ENCODE data around the gene DSE. TPM values are rescaled to one million over a fixed set of nuclear protein-coding genes. Genes with fewer than 3 reads are reported as not detected.

Gene DSE
- total RNA-seq, 1 experiment from 2014 or later = 38.5 TPM

GRCh38 chr6:116485559-116486184 lies 114.9 kb downstream of the DSE start:
- Histone ChIP-seq H3K9ac (ENCODE audit: low read length) (no peak overlapping the region), H3K27ac (ENCODE audit: low read depth, low read length) (no peak overlapping the region), H3K4me2 (ENCODE audit: low read length) (no peak overlapping the region), H3K36me3 (ENCODE audit: control insufficient read depth in 1 of 2, insufficient read depth in 2 of 2, low read length in 2 of 2) (no peaks in the 10 kb centered on the region), H3K9me2 (ENCODE audit: insufficient read depth) (no peaks in the 10 kb centered on the region), H4K20me1 (ENCODE audit: insufficient read depth) (no peaks in the 10 kb centered on the region), H3K27me3 (ENCODE audit: insufficient read depth, low read length) (no peaks in the 10 kb centered on the region), H2AFZ (ENCODE audit: low read depth, low read length, poor library complexity, severe bottlenecking) (no peak overlapping the region), H3K4me3 (replicated peaks in 1 of 2; ENCODE audit: low read depth in 1 of 2, low read length in 2 of 2) (no peak overlapping the region), H3K9me3 (ENCODE audit: control insufficient read depth in 1 of 2, insufficient read depth in 1 of 2, low read depth in 1 of 2, low read length in 2 of 2) (no peaks in the 10 kb centered on the region), H3K4me1 (ENCODE audit: control insufficient read depth in 1 of 2, insufficient read depth in 2 of 2, low read length in 2 of 2) (no peaks in the 10 kb centered on the region), H3K79me2 (ENCODE audit: insufficient read depth, low read length) (no peaks in the 10 kb centered on the region)
- intact Hi-C loops (cut with micrococcal nuclease) = no loop called here
- ChIA-PET CTCF (no interaction called here), RAD21 (ENCODE audit: low non-redundant PET in 1 of 2, low total read pairs in 2 of 2, uncharacterized antibody in 2 of 2, unreplicated experiment in 2 of 2) (no interaction called here), POLR2A (no interaction called here)
- DNase-seq (ENCODE audit: low read depth, low spot score) (no peak), ATAC-seq (no peak)
- TF ChIP-seq, protein P1, sequence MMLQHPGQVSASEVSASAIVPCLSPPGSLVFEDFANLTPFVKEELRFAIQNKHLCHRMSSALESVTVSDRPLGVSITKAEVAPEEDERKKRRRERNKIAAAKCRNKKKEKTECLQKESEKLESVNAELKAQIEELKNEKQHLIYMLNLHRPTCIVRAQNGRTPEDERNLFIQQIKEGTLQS (IDR thresholded peaks at IDR 0.05) = no peak
- TF ChIP-seq, protein P2, sequence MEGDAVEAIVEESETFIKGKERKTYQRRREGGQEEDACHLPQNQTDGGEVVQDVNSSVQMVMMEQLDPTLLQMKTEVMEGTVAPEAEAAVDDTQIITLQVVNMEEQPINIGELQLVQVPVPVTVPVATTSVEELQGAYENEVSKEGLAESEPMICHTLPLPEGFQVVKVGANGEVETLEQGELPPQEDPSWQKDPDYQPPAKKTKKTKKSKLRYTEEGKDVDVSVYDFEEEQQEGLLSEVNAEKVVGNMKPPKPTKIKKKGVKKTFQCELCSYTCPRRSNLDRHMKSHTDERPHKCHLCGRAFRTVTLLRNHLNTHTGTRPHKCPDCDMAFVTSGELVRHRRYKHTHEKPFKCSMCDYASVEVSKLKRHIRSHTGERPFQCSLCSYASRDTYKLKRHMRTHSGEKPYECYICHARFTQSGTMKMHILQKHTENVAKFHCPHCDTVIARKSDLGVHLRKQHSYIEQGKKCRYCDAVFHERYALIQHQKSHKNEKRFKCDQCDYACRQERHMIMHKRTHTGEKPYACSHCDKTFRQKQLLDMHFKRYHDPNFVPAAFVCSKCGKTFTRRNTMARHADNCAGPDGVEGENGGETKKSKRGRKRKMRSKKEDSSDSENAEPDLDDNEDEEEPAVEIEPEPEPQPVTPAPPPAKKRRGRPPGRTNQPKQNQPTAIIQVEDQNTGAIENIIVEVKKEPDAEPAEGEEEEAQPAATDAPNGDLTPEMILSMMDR (IDR thresholded peaks at IDR 0.05 in 2 of 3, conservative IDR thresholded peaks at IDR 0.05 in 1 of 3; ENCODE audit: borderline replicate concordance in 1 of 3, insufficient read depth in 1 of 3, low read depth in 2 of 3, low read length in 2 of 3) = no peak
- TF ChIP-seq, protein P3, sequence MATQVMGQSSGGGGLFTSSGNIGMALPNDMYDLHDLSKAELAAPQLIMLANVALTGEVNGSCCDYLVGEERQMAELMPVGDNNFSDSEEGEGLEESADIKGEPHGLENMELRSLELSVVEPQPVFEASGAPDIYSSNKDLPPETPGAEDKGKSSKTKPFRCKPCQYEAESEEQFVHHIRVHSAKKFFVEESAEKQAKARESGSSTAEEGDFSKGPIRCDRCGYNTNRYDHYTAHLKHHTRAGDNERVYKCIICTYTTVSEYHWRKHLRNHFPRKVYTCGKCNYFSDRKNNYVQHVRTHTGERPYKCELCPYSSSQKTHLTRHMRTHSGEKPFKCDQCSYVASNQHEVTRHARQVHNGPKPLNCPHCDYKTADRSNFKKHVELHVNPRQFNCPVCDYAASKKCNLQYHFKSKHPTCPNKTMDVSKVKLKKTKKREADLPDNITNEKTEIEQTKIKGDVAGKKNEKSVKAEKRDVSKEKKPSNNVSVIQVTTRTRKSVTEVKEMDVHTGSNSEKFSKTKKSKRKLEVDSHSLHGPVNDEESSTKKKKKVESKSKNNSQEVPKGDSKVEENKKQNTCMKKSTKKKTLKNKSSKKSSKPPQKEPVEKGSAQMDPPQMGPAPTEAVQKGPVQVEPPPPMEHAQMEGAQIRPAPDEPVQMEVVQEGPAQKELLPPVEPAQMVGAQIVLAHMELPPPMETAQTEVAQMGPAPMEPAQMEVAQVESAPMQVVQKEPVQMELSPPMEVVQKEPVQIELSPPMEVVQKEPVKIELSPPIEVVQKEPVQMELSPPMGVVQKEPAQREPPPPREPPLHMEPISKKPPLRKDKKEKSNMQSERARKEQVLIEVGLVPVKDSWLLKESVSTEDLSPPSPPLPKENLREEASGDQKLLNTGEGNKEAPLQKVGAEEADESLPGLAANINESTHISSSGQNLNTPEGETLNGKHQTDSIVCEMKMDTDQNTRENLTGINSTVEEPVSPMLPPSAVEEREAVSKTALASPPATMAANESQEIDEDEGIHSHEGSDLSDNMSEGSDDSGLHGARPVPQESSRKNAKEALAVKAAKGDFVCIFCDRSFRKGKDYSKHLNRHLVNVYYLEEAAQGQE (IDR thresholded peaks at IDR 0.05; ENCODE audit: low read depth) = no peak
- no peak for TF ChIP-seq POLR2AphosphoS5 (IDR thresholded peaks at IDR 0.05; ENCODE audit: low read depth, low read length)
- no peak for TF ChIP-seq EGR1 (IDR thresholded peaks at IDR 0.05; ENCODE audit: low read depth)
- no peak for TF ChIP-seq SRF (IDR thresholded peaks at IDR 0.05; ENCODE audit: low read depth)
- TF ChIP-seq YY1 (IDR thresholded peaks at IDR 0.05; ENCODE audit: extremely low read depth, insufficient replicate concordance, low read depth, low read length) = no peak
- TF ChIP-seq TCF7L2 (IDR thresholded peaks at IDR 0.05; ENCODE audit: borderline replicate concordance, extremely low read depth, insufficient read depth, insufficient read length) = no peak
- TF ChIP-seq RAD21 (IDR thresholded peaks at IDR 0.05; ENCODE audit: low read depth) = no peak
- TF ChIP-seq SIN3A (IDR thresholded peaks at IDR 0.05; ENCODE audit: low read depth) = no peak
- no peak for TF ChIP-seq ELF1 (IDR thresholded peaks at IDR 0.05; ENCODE audit: borderline replicate concordance, low read depth)
- no peak for TF ChIP-seq FOSL1 (IDR thresholded peaks at IDR 0.05; ENCODE audit: low read depth)
- no peak for TF ChIP-seq EZH2phosphoT487 (IDR thresholded peaks at IDR 0.05; ENCODE audit: borderline replicate concordance)
- no peak for TF ChIP-seq CEBPB (IDR thresholded peaks at IDR 0.05; ENCODE audit: low read depth)
- no peak for TF ChIP-seq CBX3 (IDR thresholded peaks at IDR 0.05; ENCODE audit: low read depth)
- TF ChIP-seq EZH2 (IDR thresholded peaks at IDR 0.05) = no peak
- TF ChIP-seq JUND (IDR thresholded peaks at IDR 0.05) = no peak
- TF ChIP-seq SP1 (IDR thresholded peaks at IDR 0.05; ENCODE audit: low read depth) = no peak
- no peak for TF ChIP-seq ZBTB33 (IDR thresholded peaks at IDR 0.05; ENCODE audit: extremely low read depth, insufficient replicate concordance, low read length)
- no peak for TF ChIP-seq ZFX (IDR thresholded peaks at IDR 0.05)
- BruUV-seq (replicated peaks) = no TSS peak
